Panc1 (cell line): ENCODE measurements around the gene GSDMA.

Experiments used
- POLR2AphosphoS5 ChIP-seq: IDR thresholded peaks from 2 replicates; pipeline ENCODE4 v1.6.1; 2012; ENCODE audit warnings: mild to moderate bottlenecking, low read depth, low read length, moderate library complexity
- TF ChIP-seq, protein P1 (sequence below): fragments of 450-650 bp; IDR thresholded peaks from 2 replicates; pipeline ENCODE4 v1.5.1; 2017; ENCODE audit warnings: mild to moderate bottlenecking

DNA sequence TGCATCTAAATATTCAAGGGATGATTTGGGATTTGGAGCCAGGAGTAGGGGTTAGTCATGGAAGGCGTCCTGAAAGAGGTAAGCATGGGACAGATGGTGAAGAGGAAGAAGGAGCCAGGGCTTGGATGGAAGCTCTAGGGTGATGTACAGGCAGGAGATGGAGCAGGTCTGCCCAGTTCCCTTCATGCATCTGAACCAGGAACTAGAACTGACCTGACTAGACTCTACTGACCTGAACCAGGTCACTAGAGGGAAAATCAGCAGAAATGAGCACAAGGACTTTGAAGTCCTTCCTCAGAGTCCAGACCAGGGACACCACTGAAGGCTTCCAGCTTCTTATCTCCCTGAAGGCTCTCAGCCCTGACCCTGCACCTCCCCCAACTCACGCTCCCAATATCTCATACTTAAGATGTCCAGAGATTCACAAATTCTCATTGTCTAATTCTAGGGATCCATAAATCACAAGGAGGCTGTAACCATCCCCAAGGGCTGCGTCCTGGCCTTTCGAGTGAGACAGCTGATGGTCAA, 8.3 kb downstream of the GSDMA start:
- TF ChIP-seq, protein P1, sequence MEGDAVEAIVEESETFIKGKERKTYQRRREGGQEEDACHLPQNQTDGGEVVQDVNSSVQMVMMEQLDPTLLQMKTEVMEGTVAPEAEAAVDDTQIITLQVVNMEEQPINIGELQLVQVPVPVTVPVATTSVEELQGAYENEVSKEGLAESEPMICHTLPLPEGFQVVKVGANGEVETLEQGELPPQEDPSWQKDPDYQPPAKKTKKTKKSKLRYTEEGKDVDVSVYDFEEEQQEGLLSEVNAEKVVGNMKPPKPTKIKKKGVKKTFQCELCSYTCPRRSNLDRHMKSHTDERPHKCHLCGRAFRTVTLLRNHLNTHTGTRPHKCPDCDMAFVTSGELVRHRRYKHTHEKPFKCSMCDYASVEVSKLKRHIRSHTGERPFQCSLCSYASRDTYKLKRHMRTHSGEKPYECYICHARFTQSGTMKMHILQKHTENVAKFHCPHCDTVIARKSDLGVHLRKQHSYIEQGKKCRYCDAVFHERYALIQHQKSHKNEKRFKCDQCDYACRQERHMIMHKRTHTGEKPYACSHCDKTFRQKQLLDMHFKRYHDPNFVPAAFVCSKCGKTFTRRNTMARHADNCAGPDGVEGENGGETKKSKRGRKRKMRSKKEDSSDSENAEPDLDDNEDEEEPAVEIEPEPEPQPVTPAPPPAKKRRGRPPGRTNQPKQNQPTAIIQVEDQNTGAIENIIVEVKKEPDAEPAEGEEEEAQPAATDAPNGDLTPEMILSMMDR: no peak
- TF ChIP-seq POLR2AphosphoS5: no peak
